Liver (tissue), 9 donors: Measurements from ENCODE around the gene JAK1. TPM values are rescaled to one million over a fixed set of nuclear protein-coding genes. Genes with fewer than 3 reads are reported as not detected.
A peak's percentile ranks its signal among the peaks of the same experiment; 100 is the strongest.

Source experiments
- DNase-seq: peaks from one replicate; pipeline ENCODE4 v3.0.0-alpha.2; 2017; ENCODE audit warnings: low spot score
- H3K27ac ChIP-seq, 2 donors: one replicate each; pipeline ENCODE4 v1.7.0; 2013; ENCODE audit warnings: inconsistent platforms in 2 of 2, low read length in 2 of 2, control low read depth in 1 of 2, low read depth in 1 of 2, mild to moderate bottlenecking in 1 of 2
- H3K27me3 ChIP-seq, 4 donors: one replicate each; pipeline versions ENCODE4 v1.6.1 to v1.7.0; 2013; ENCODE audit warnings: low read length in 3 of 4, inconsistent platforms in 1 of 4, mild to moderate bottlenecking in 1 of 4, moderate library complexity in 1 of 4; ENCODE audit not compliant: control insufficient read depth in 4 of 4, insufficient read depth in 4 of 4
- H3K36me3 ChIP-seq, 4 donors: one replicate each; pipeline versions ENCODE4 v1.6.1 to v1.7.0; 2013; ENCODE audit warnings: low read length in 3 of 4, mild to moderate bottlenecking in 3 of 4, low read depth in 1 of 4, moderate library complexity in 1 of 4; ENCODE audit not compliant: control insufficient read depth in 4 of 4, insufficient read depth in 3 of 4
- H3K4me1 ChIP-seq, 4 donors: one replicate each; pipeline versions ENCODE4 v1.6.1 to v1.7.0; 2013; ENCODE audit warnings: low read length in 3 of 4, mild to moderate bottlenecking in 3 of 4, moderate library complexity in 1 of 4; ENCODE audit not compliant: control insufficient read depth in 4 of 4, insufficient read depth in 4 of 4
- H3K4me3 ChIP-seq, 3 donors: one replicate each; pipeline versions ENCODE4 v1.6.1 to v1.7.0; 2013; ENCODE audit warnings: low read length in 3 of 3, control low read depth in 1 of 3, low read depth in 1 of 3, mild to moderate bottlenecking in 1 of 3
- H3K9ac ChIP-seq, 2 donors: one replicate each; pipeline ENCODE4 v1.7.0; 2013; ENCODE audit warnings: low read length in 2 of 2, mild to moderate bottlenecking in 2 of 2, moderate library complexity in 2 of 2, control low read depth in 1 of 2, low read depth in 1 of 2
- H3K9me3 ChIP-seq, 4 donors: one replicate each; pipeline versions ENCODE4 v1.6.1 to v1.7.0; 2013; ENCODE audit warnings: low read length in 3 of 4; ENCODE audit not compliant: control insufficient read depth in 4 of 4
- EGR1 ChIP-seq, 2 donors: IDR thresholded peaks; 2 replicates each; pipeline ENCODE4 v1.6.1; 2016 to 2018; ENCODE audit warnings: antibody characterized with exemption in 2 of 2, low read depth in 2 of 2
- FOXA1 ChIP-seq: IDR thresholded peaks from 2 replicates; pipeline ENCODE4 v1.6.1; 2016; ENCODE audit warnings: antibody characterized with exemption
- HNF4G ChIP-seq: IDR thresholded peaks from 2 replicates; pipeline ENCODE4 v1.6.1; 2016; ENCODE audit warnings: antibody characterized with exemption
- JUND ChIP-seq, 2 donors: IDR thresholded peaks; 2 replicates each; pipeline ENCODE4 v1.6.1; 2016; ENCODE audit warnings: antibody characterized with exemption in 2 of 2
- MAX ChIP-seq: IDR thresholded peaks from 2 replicates; pipeline ENCODE4 v1.6.1; 2016; ENCODE audit warnings: antibody characterized with exemption
- NR2F2 ChIP-seq: IDR thresholded peaks from 2 replicates; pipeline ENCODE4 v1.6.1; 2016; ENCODE audit warnings: antibody characterized with exemption
- REST ChIP-seq: IDR thresholded peaks from 2 replicates; pipeline ENCODE4 v1.6.1; 2016; ENCODE audit warnings: antibody characterized with exemption, mild to moderate bottlenecking
- RXRA ChIP-seq, 2 donors: IDR thresholded peaks; 2 replicates each; pipeline ENCODE4 v1.6.1; 2017 to 2018; ENCODE audit warnings: antibody characterized with exemption in 2 of 2, mild to moderate bottlenecking in 1 of 2
- SP1 ChIP-seq: IDR thresholded peaks from 2 replicates; pipeline ENCODE4 v1.6.1; 2018; ENCODE audit warnings: antibody characterized with exemption, mild to moderate bottlenecking
- TAF1 ChIP-seq: conservative IDR thresholded peaks from 2 replicates; pipeline ENCODE4 v1.6.1; 2016; ENCODE audit warnings: antibody characterized with exemption, mild to moderate bottlenecking
- YY1 ChIP-seq: IDR thresholded peaks from 2 replicates; pipeline ENCODE4 v1.6.1; 2016; ENCODE audit warnings: antibody characterized with exemption, mild to moderate bottlenecking
- WGBS: extraction: QIAGEN DNeasy Blood & Tissue Kit; methylation state at CpG from one replicate; pipeline ENCODE4 v1.1.7; 2013; 5-methylcytosine and 5-hydroxymethylcytosine counted together
- polyA plus RNA-seq, 2 donors: library from polyadenylated mRNA; stranded (reverse) in 1 of 2; unstranded in 1 of 2; fragments of 200-250 nt in 1 of 2; fragments of >200 nt in 1 of 2; fragmentation: Nextera tagmentation in 1 of 2; extraction: Ambion mirVana in 1 of 2; gene quantifications; one replicate each; pipeline versions ENCODE4 v1.2.1 to v1.2.3, GENCODE V29; 2013 to 2015
- total RNA-seq, 2 donors: library from RNA; depleted of rRNA; stranded (reverse); fragments of >200 nt; gene quantifications; one replicate each; pipeline ENCODE4 v1.2.3, GENCODE V29; 2014
- TF ChIP-seq, protein P1 (sequence below): IDR thresholded peaks from 2 replicates; pipeline ENCODE4 v1.6.1; 2016; ENCODE audit warnings: antibody characterized with exemption
- TF ChIP-seq, protein P2 (sequence below): fragments of 150-350 bp; IDR thresholded peaks from 2 replicates; pipeline ENCODE4 v1.5.1; 2017; ENCODE audit warnings: improper control_type of control experiment, low read depth, low read length; ENCODE audit not compliant: missing input control
- TF ChIP-seq, protein P3 (sequence below): IDR thresholded peaks from 2 replicates; pipeline ENCODE4 v1.6.1; 2016; ENCODE audit warnings: antibody characterized with exemption
- donor health status: healthy.
- donor health status: healthy.
- donor health status: healthy.
- donor health status: healthy.
- donor health status: healthy.

Gene JAK1
- total and polyA plus RNA-seq, 4 donors: 24.1 to 68.6 (median 34.5) TPM

GRCh38 chr1:64866689-64867088 is 99.7 kb downstream of the JAK1 start:
- Histone ChIP-seq H3K36me3 (peaks cover 2 to 45% (median 17%) of the 10 kb centered on the region in 4 donors), H3K27me3 (no peaks in the 10 kb centered on the region), H3K27ac (no peak overlapping the region), H3K4me3 (no peak overlapping the region), H3K4me1 (peaks cover 0 to 2% (median 0%) of the 10 kb centered on the region in 4 donors), H3K9ac (no peak overlapping the region), H3K9me3 (no peaks in the 10 kb centered on the region)
- WGBS: 95% methylated on average over 10 of the region's 10 CpGs
- DNase-seq: no peak
- TF ChIP-seq SP1: no peak
- TF ChIP-seq RXRA (IDR thresholded peaks at IDR 0.05): no peak
- no peak for TF ChIP-seq TAF1
- TF ChIP-seq, protein P1, sequence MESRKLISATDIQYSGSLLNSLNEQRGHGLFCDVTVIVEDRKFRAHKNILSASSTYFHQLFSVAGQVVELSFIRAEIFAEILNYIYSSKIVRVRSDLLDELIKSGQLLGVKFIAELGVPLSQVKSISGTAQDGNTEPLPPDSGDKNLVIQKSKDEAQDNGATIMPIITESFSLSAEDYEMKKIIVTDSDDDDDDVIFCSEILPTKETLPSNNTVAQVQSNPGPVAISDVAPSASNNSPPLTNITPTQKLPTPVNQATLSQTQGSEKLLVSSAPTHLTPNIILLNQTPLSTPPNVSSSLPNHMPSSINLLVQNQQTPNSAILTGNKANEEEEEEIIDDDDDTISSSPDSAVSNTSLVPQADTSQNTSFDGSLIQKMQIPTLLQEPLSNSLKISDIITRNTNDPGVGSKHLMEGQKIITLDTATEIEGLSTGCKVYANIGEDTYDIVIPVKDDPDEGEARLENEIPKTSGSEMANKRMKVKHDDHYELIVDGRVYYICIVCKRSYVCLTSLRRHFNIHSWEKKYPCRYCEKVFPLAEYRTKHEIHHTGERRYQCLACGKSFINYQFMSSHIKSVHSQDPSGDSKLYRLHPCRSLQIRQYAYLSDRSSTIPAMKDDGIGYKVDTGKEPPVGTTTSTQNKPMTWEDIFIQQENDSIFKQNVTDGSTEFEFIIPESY: no peak
- TF ChIP-seq REST: no peak
- TF ChIP-seq JUND (IDR thresholded peaks at IDR 0.05): no peak
- TF ChIP-seq, protein P2, sequence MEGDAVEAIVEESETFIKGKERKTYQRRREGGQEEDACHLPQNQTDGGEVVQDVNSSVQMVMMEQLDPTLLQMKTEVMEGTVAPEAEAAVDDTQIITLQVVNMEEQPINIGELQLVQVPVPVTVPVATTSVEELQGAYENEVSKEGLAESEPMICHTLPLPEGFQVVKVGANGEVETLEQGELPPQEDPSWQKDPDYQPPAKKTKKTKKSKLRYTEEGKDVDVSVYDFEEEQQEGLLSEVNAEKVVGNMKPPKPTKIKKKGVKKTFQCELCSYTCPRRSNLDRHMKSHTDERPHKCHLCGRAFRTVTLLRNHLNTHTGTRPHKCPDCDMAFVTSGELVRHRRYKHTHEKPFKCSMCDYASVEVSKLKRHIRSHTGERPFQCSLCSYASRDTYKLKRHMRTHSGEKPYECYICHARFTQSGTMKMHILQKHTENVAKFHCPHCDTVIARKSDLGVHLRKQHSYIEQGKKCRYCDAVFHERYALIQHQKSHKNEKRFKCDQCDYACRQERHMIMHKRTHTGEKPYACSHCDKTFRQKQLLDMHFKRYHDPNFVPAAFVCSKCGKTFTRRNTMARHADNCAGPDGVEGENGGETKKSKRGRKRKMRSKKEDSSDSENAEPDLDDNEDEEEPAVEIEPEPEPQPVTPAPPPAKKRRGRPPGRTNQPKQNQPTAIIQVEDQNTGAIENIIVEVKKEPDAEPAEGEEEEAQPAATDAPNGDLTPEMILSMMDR: no peak

DNA sequence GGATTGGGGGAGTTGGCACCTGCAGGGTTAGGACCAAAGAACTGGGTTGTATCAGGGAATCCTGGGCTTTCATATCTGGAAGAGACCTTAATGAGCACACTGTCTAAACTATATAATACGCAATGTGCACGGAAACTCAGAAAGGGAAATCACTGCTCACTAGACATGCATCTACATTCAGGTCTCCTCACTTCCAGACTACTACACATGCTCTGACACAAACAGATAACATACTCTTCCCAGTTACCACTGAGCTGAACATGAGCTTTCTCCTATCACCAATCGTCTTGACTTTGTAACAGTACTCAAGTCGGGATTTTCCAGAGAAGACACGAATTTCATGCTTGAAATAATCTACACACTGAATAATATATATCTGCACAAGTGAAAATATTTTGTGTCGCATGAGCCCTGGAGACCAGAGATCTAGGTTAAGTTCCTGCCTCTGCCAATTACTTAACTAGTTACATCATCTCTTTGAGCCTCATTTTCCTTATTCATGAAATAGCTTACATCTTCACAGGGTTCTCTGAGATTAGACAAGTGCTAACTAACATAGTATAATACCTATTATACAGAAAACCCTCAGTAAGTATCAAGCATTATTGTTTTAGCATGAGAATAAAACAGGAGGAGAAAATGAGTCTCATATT is 101.1 kb downstream of the JAK1 start:
- 87% methylated on average over 6 of the region's 6 CpGs for WGBS
- H3K27me3 ChIP-seq: no peaks in the 10 kb centered on the region
- H3K36me3 ChIP-seq: peaks cover 2 to 37% (median 17%) of the 10 kb centered on the region in 4 donors
- no peak overlapping the region for H3K9ac ChIP-seq
- no peak for DNase-seq
- H3K27ac ChIP-seq: peak overlapping the region in 1 of 2 donors; percentile 52
- H3K9me3 ChIP-seq: no peaks in the 10 kb centered on the region
- H3K4me1 ChIP-seq: peaks cover 0 to 2% (median 0%) of the 10 kb centered on the region in 4 donors
- no peak overlapping the region for H3K4me3 ChIP-seq
- TF ChIP-seq EGR1 (IDR thresholded peaks at IDR 0.05; ENCODE audit: low read depth in 2 of 2) (no peak), FOXA1 (no peak), MAX (no peak), SP1 (no peak), JUND (IDR thresholded peaks at IDR 0.05) (no peak), HNF4G (no peak), REST (no peak), YY1 (no peak), NR2F2 (no peak)
- TF ChIP-seq, protein P1: no peak
- TF ChIP-seq, protein P3, sequence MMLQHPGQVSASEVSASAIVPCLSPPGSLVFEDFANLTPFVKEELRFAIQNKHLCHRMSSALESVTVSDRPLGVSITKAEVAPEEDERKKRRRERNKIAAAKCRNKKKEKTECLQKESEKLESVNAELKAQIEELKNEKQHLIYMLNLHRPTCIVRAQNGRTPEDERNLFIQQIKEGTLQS: no peak
- TF ChIP-seq, protein P2: no peak
